ENCODE measurements around the gene MAPK13. TPM values are rescaled to one million over a fixed set of nuclear protein-coding genes. Genes with fewer than 3 reads are reported as not detected.

Gene MAPK13
- total and polyA plus RNA-seq, 2 experiments from 2014 or later: 2.9 to 6.6 TPM

- Histone ChIP-seq H4K20me1 (ENCODE audit: insufficient read depth) (no peaks in the 10 kb centered on the region), H3K4me1 (ENCODE audit: insufficient read depth) (peaks cover 10% of the 10 kb centered on the region)
- in situ Hi-C loops (cut with MboI): no loop called here
Measured at GRCh38 chr6:36136034-36136433, 5.7 kb downstream of the MAPK13 start.

GRCh38 chr6:36136551-36136950, 6.2 kb downstream of the MAPK13 start:
- WGBS, 2 experiments (ENCODE audit: low coverage in 1 of 2, low lambda C conversion rate in 2 of 2, missing lambda C conversion rate in 2 of 2): 97 to 99% methylated on average over 12 of the region's 12 CpGs
- no peak overlapping the region for H3K27ac ChIP-seq
- H3K9me3 ChIP-seq (ENCODE audit: low read depth): no peaks in the 10 kb centered on the region
- H3K4me2 ChIP-seq (ENCODE audit: unreplicated experiment): no peak overlapping the region
- H3K79me2 ChIP-seq (ENCODE audit: insufficient read depth): no peaks in the 10 kb centered on the region
- DNase-seq: no peak
- no peak overlapping the region for H3K9ac ChIP-seq
- H3F3A ChIP-seq (ENCODE audit: insufficient read depth): no peaks in the 10 kb centered on the region
- H4K20me1 ChIP-seq (ENCODE audit: insufficient read depth): no peaks in the 10 kb centered on the region
- no peak overlapping the region for H3K4me3 ChIP-seq
- in situ Hi-C loops (cut with MboI): no loop called here
- no peaks in the 10 kb centered on the region for H3K9me2 ChIP-seq (ENCODE audit: insufficient read depth)
- H2AFZ ChIP-seq: no peak overlapping the region
- TF ChIP-seq EZH2phosphoT487 (IDR thresholded peaks at IDR 0.05; ENCODE audit: insufficient read depth, low read depth) (no peak), EZH2 (IDR thresholded peaks at IDR 0.05; ENCODE audit: insufficient read depth, poor library complexity, severe bottlenecking) (no peak)
- peaks cover 5% of the 10 kb centered on the region for H3K4me1 ChIP-seq (ENCODE audit: insufficient read depth)
- H3K36me3 ChIP-seq (ENCODE audit: low read depth): no peaks in the 10 kb centered on the region
- H3K27me3 ChIP-seq (replicated peaks; ENCODE audit: insufficient read depth): no peaks in the 10 kb centered on the region

More at GRCh38 chr6:36136034-36136433, 5.7 kb downstream of the MAPK13 start:
- WGBS, 2 experiments (ENCODE audit: low coverage in 1 of 2, low lambda C conversion rate in 2 of 2, missing lambda C conversion rate in 2 of 2): 58 to 72% methylated on average over 2 of the region's 2 CpGs
- no peaks in the 10 kb centered on the region for H3K9me3 ChIP-seq (ENCODE audit: low read depth)
- no peak overlapping the region for H2AFZ ChIP-seq
- no peaks in the 10 kb centered on the region for H3K79me2 ChIP-seq (ENCODE audit: insufficient read depth)
- H3K9me2 ChIP-seq (ENCODE audit: insufficient read depth): no peaks in the 10 kb centered on the region
- no peaks in the 10 kb centered on the region for H3K27me3 ChIP-seq (replicated peaks; ENCODE audit: insufficient read depth)
- no peaks in the 10 kb centered on the region for H3K36me3 ChIP-seq (ENCODE audit: low read depth)
- H3K4me3 ChIP-seq: no peak overlapping the region
- H3K27ac ChIP-seq: no peak overlapping the region
- H3F3A ChIP-seq (ENCODE audit: insufficient read depth): no peaks in the 10 kb centered on the region
- no peak for DNase-seq
- no peak overlapping the region for H3K9ac ChIP-seq
- TF ChIP-seq EZH2 (IDR thresholded peaks at IDR 0.05; ENCODE audit: insufficient read depth, poor library complexity, severe bottlenecking): no peak
- TF ChIP-seq EZH2phosphoT487 (IDR thresholded peaks at IDR 0.05; ENCODE audit: insufficient read depth, low read depth): no peak
- H3K4me2 ChIP-seq (ENCODE audit: unreplicated experiment): no peak overlapping the region

GRCh38 chr6:36138667-36139066, 8.4 kb downstream of the MAPK13 start:
- Histone ChIP-seq H3K27me3 (replicated peaks; ENCODE audit: insufficient read depth) (no peaks in the 10 kb centered on the region), H3K9ac (no peak overlapping the region), H3K4me3 (no peak overlapping the region), H2AFZ (no peak overlapping the region), H3K27ac (no peak overlapping the region), H3K9me2 (ENCODE audit: insufficient read depth) (no peaks in the 10 kb centered on the region), H4K20me1 (ENCODE audit: insufficient read depth) (no peaks in the 10 kb centered on the region), H3K4me1 (ENCODE audit: insufficient read depth) (no peaks in the 10 kb centered on the region), H3K36me3 (ENCODE audit: low read depth) (no peaks in the 10 kb centered on the region), H3F3A (ENCODE audit: insufficient read depth) (no peaks in the 10 kb centered on the region), H3K79me2 (ENCODE audit: insufficient read depth) (no peaks in the 10 kb centered on the region), H3K9me3 (ENCODE audit: low read depth) (no peaks in the 10 kb centered on the region), H3K4me2 (ENCODE audit: unreplicated experiment) (no peak overlapping the region)
- TF ChIP-seq EZH2 (IDR thresholded peaks at IDR 0.05; ENCODE audit: insufficient read depth, poor library complexity, severe bottlenecking): no peak
- no peak for TF ChIP-seq EZH2phosphoT487 (IDR thresholded peaks at IDR 0.05; ENCODE audit: insufficient read depth, low read depth)
- no peak for DNase-seq
- in situ Hi-C loops (cut with MboI): no loop called here
- 96 to 97% methylated on average over 15 of the region's 15 CpGs for WGBS, 2 experiments (ENCODE audit: low coverage in 1 of 2, low lambda C conversion rate in 2 of 2, missing lambda C conversion rate in 2 of 2)

GRCh38 chr6:36139431-36139830, 9.1 kb downstream of the MAPK13 start:
- no peak overlapping the region for H3K27ac ChIP-seq
- in situ Hi-C loops (cut with MboI): no loop called here
- 59% methylated on average over 7 of the region's 7 CpGs for WGBS, 2 experiments (ENCODE audit: low coverage in 1 of 2, low lambda C conversion rate in 2 of 2, missing lambda C conversion rate in 2 of 2)
- no peaks in the 10 kb centered on the region for H3K79me2 ChIP-seq (ENCODE audit: insufficient read depth)
- no peaks in the 10 kb centered on the region for H4K20me1 ChIP-seq (ENCODE audit: insufficient read depth)
- H3K9ac ChIP-seq: no peak overlapping the region
- no peak overlapping the region for H2AFZ ChIP-seq
- no peaks in the 10 kb centered on the region for H3K4me1 ChIP-seq (ENCODE audit: insufficient read depth)
- DNase-seq: no peak
- TF ChIP-seq EZH2 (IDR thresholded peaks at IDR 0.05; ENCODE audit: insufficient read depth, poor library complexity, severe bottlenecking): no peak
- TF ChIP-seq EZH2phosphoT487 (IDR thresholded peaks at IDR 0.05; ENCODE audit: insufficient read depth, low read depth): no peak
- H3K4me3 ChIP-seq: no peak overlapping the region
- no peaks in the 10 kb centered on the region for H3K36me3 ChIP-seq (ENCODE audit: low read depth)
- H3K27me3 ChIP-seq (replicated peaks; ENCODE audit: insufficient read depth): no peaks in the 10 kb centered on the region
- H3K9me3 ChIP-seq (ENCODE audit: low read depth): no peaks in the 10 kb centered on the region
- no peak overlapping the region for H3K4me2 ChIP-seq (ENCODE audit: unreplicated experiment)
- no peaks in the 10 kb centered on the region for H3K9me2 ChIP-seq (ENCODE audit: insufficient read depth)
- no peaks in the 10 kb centered on the region for H3F3A ChIP-seq (ENCODE audit: insufficient read depth)
